NCI-H1105 (cell line): ENCODE measurements around the gene GLOD5.

ENCODE experiments used
- DNase-seq: peaks from one replicate; lab custom pipeline; 2025; lab: John Stamatoyannopoulos, UW

The GLOD5 gene

GRCh38 chrX:48761674-48762471 is at the start of gene GLOD5:
Gene GLOD5, plus strand, starts transcription at chrX:48761747. Its CDS starts 44 bp downstream, at chrX:48761791.
- peak; percentile 4 for DNase-seq

- no peak for DNase-seq
Observed at GRCh38 chrX:48711929-48712505, 49.5 kb upstream of the GLOD5 start.

GRCh38 chrX:48713847-48714246 is 47.7 kb upstream of the GLOD5 start:
- no peak for DNase-seq

- DNase-seq, result no peak
Observed at GRCh38 chrX:48714573-48714972, 47.0 kb upstream of the GLOD5 start.

- no peak for DNase-seq
Observed at GRCh38 chrX:48715072-48715471, 46.5 kb upstream of the GLOD5 start.

- no peak for DNase-seq
Observed at GRCh38 chrX:48715876-48716502, 45.6 kb upstream of the GLOD5 start.

- DNase-seq, result no peak
Observed at GRCh38 chrX:48719958-48720357, 41.6 kb upstream of the GLOD5 start.

- DNase-seq, result no peak
Observed at GRCh38 chrX:48720577-48721250, 40.8 kb upstream of the GLOD5 start.

GRCh38 chrX:48721916-48722315 is 39.6 kb upstream of the GLOD5 start:
- DNase-seq, result no peak

- no peak for DNase-seq
Observed at GRCh38 chrX:48726596-48726995, 35.0 kb upstream of the GLOD5 start.

- no peak for DNase-seq
Observed at GRCh38 chrX:48728653-48729052, 32.9 kb upstream of the GLOD5 start.

GRCh38 chrX:48736303-48736702 is 25.2 kb upstream of the GLOD5 start:
- DNase-seq, result no peak

- no peak for DNase-seq
Observed at GRCh38 chrX:48736878-48737212, 24.7 kb upstream of the GLOD5 start.

GRCh38 chrX:48737213-48737938 is 24.2 kb upstream of the GLOD5 start:
- peak; percentile 92 for DNase-seq

- DNase-seq, result no peak
Observed at GRCh38 chrX:48737940-48738339, 23.6 kb upstream of the GLOD5 start.

- DNase-seq, result no peak
Observed at GRCh38 chrX:48741834-48742233, 19.7 kb upstream of the GLOD5 start.

GRCh38 chrX:48745222-48745621 is 16.3 kb upstream of the GLOD5 start:
- no peak for DNase-seq

GRCh38 chrX:48747415-48748016 is 14.0 kb upstream of the GLOD5 start:
- DNase-seq, result no peak

- no peak for DNase-seq
Observed at GRCh38 chrX:48749182-48749581, 12.4 kb upstream of the GLOD5 start.

- DNase-seq, result no peak
Observed at GRCh38 chrX:48751343-48751742, 10.2 kb upstream of the GLOD5 start.

- DNase-seq, result no peak
Observed at GRCh38 chrX:48752498-48752897, 9.0 kb upstream of the GLOD5 start.
